WTC11 (cell line): Measurements from ENCODE around the gene SYNE3. TPM values are rescaled to one million over a fixed set of nuclear protein-coding genes. Genes with fewer than 3 reads are reported as not detected.

ENCODE experiments used
- ATAC-seq: fragments of 200-7000 bp; cut with Tn5 transposase; 2 replicates; pipeline ENCODE4 v1.10.0; 2021; ENCODE audit warnings: mild to moderate bottlenecking, moderate library complexity
- CTCF ChIA-PET: fragments of 300-600 bp; sonication (Branson Sonifier 250); formaldehyde crosslinking; loops from one replicate; lab custom pipeline; 2021; ENCODE audit warnings: antibody characterized with exemption; lab: Charles Lee
- POLR2A ChIA-PET: fragments of 350-600 bp; sonication (Branson Sonifier 250); formaldehyde crosslinking; loops from one replicate; lab custom pipeline; 2021; ENCODE audit warnings: antibody characterized with exemption; lab: Charles Lee
- DNase-seq: peaks from one replicate; pipeline ENCODE4 v3.0.0; 2021; ENCODE audit warnings: low spot score
- H3K27ac Mint-ChIP-seq: 2 replicates; pipeline ENCODE4 v1.8.0; 2021; ENCODE audit warnings: mixed read lengths
- H3K27me3 Mint-ChIP-seq: 2 replicates; pipeline ENCODE4 v1.8.0; 2021; ENCODE audit warnings: low read depth, mild to moderate bottlenecking, moderate library complexity, mixed read lengths
- H3K36me3 Mint-ChIP-seq: 2 replicates; pipeline ENCODE4 v1.8.0; 2021; ENCODE audit warnings: mixed read lengths
- H3K4me1 Mint-ChIP-seq: 2 replicates; pipeline ENCODE4 v1.8.0; 2022; ENCODE audit warnings: mixed read lengths
- H3K4me3 Mint-ChIP-seq: 2 replicates; pipeline ENCODE4 v1.8.0; 2021; ENCODE audit warnings: mild to moderate bottlenecking, moderate library complexity, mixed read lengths
- H3K9me3 Mint-ChIP-seq: 2 replicates; pipeline ENCODE4 v1.8.0; 2021; ENCODE audit warnings: mixed read lengths
- ATF1 ChIP-seq: sonication (generic); formaldehyde crosslinking; IDR thresholded peaks from 2 replicates; pipeline ENCODE4 v1.8.1; 2023; ENCODE audit warnings: mild to moderate bottlenecking, moderate library complexity, missing genetic modification reagents
- ATF2 ChIP-seq: sonication (generic); formaldehyde crosslinking; IDR thresholded peaks from 2 replicates; pipeline ENCODE4 v1.8.1; 2022; ENCODE audit warnings: low read depth, missing genetic modification reagents, borderline replicate concordance
- ATF3 ChIP-seq: sonication (generic); formaldehyde crosslinking; conservative IDR thresholded peaks from 2 replicates; pipeline ENCODE4 v1.8.1; 2022; ENCODE audit warnings: mild to moderate bottlenecking, missing genetic modification reagents
- ATF6 ChIP-seq: sonication (generic); formaldehyde crosslinking; IDR thresholded peaks from 2 replicates; pipeline ENCODE4 v1.8.1; 2023; ENCODE audit warnings: mild to moderate bottlenecking, missing genetic modification reagents
- ESRRA ChIP-seq: sonication (generic); formaldehyde crosslinking; IDR thresholded peaks from 2 replicates; pipeline ENCODE4 v1.8.1; 2022; ENCODE audit warnings: mild to moderate bottlenecking, missing genetic modification reagents, borderline replicate concordance
- ETV6 ChIP-seq: sonication (generic); formaldehyde crosslinking; IDR thresholded peaks from 2 replicates; pipeline ENCODE4 v1.8.1; 2022; ENCODE audit warnings: mild to moderate bottlenecking, missing genetic modification reagents
- GABPB1 ChIP-seq: sonication (generic); formaldehyde crosslinking; IDR thresholded peaks from 2 replicates; pipeline ENCODE4 v1.8.1; 2023; ENCODE audit warnings: mild to moderate bottlenecking, missing genetic modification reagents
- IRF2 ChIP-seq: sonication (generic); formaldehyde crosslinking; IDR thresholded peaks from 2 replicates; pipeline ENCODE4 v1.8.0; 2022; ENCODE audit warnings: low read depth, missing genetic modification reagents, borderline replicate concordance
- NFATC4 ChIP-seq: fragments of 250-450 bp; sonication (Bioruptor Pico); IDR thresholded peaks from 2 replicates; pipeline ENCODE4 v1.9.0; 2021; ENCODE audit warnings: mild to moderate bottlenecking
- NR3C1 ChIP-seq: sonication (generic); formaldehyde crosslinking; conservative IDR thresholded peaks from 2 replicates; pipeline ENCODE4 v1.8.1; 2023; ENCODE audit warnings: low read depth, mild to moderate bottlenecking, missing genetic modification reagents
- SOX15 ChIP-seq: fragments of 250-450 bp; sonication (Bioruptor Pico); IDR thresholded peaks from 2 replicates; pipeline ENCODE4 v1.9.0; 2021; ENCODE audit warnings: mild to moderate bottlenecking
- TEAD4 ChIP-seq: sonication (generic); formaldehyde crosslinking; IDR thresholded peaks from 2 replicates; pipeline ENCODE4 v1.8.0; 2022; ENCODE audit warnings: mild to moderate bottlenecking, missing genetic modification reagents
- TP53 ChIP-seq: sonication (generic); formaldehyde crosslinking; IDR thresholded peaks from 2 replicates; pipeline ENCODE4 v1.8.1; 2023; ENCODE audit warnings: mild to moderate bottlenecking, missing genetic modification reagents
- ZMAT4 ChIP-seq: fragments of 250-450 bp; sonication (Bioruptor Pico); IDR thresholded peaks from 2 replicates; pipeline ENCODE4 v1.9.0; 2021; ENCODE audit warnings: mild to moderate bottlenecking
- ZNF121 ChIP-seq: sonication (generic); formaldehyde crosslinking; IDR thresholded peaks from 2 replicates; pipeline ENCODE4 v1.8.0; 2023; ENCODE audit warnings: missing genetic modification reagents
- ZNF317 ChIP-seq: sonication (generic); formaldehyde crosslinking; IDR thresholded peaks from 2 replicates; pipeline ENCODE4 v1.8.1; 2023; ENCODE audit warnings: low read depth, mild to moderate bottlenecking, moderate library complexity, missing genetic modification reagents, borderline replicate concordance
- ZNF416 ChIP-seq: fragments of 250-450 bp; sonication (Bioruptor Pico); IDR thresholded peaks from 2 replicates; pipeline ENCODE4 v1.9.0; 2021; ENCODE audit warnings: mild to moderate bottlenecking, inconsistent platforms
- ZNF423 ChIP-seq: fragments of 250-450 bp; sonication (Bioruptor Pico); IDR thresholded peaks from 2 replicates; pipeline ENCODE4 v2.1.2; 2022; ENCODE audit warnings: mild to moderate bottlenecking, moderate library complexity
- total RNA-seq: library from RNA; stranded (reverse); gene quantifications from 3 replicates; pipeline ENCODE4 v1.2.3, GENCODE V29; 2021

Gene SYNE3
- total RNA-seq, 1 experiment from 2014 or later = 0.24 TPM

GRCh38 chr14:95543021-95543420 lies 26.6 kb upstream of the SYNE3 start (continued):
- no peak for TF ChIP-seq ATF2 (CRISPR knock-in tag)
- TF ChIP-seq ATF1 (CRISPR knock-in tag) = no peak
- no peak for TF ChIP-seq ZNF416 (CRISPR knock-in tag)
- TF ChIP-seq ESRRA (CRISPR knock-in tag) = no peak
- TF ChIP-seq NR3C1 = no peak
- no peak for TF ChIP-seq ATF6 (CRISPR knock-in tag)
- TF ChIP-seq ZNF423 = no peak
- no peak for TF ChIP-seq IRF2 (CRISPR knock-in tag)
- no peak for TF ChIP-seq ZNF317 (CRISPR knock-in tag)
- TF ChIP-seq, all 79 proteins: peak for 0

- no peak overlapping the region for H3K27ac Mint-ChIP-seq
- no peaks in the 10 kb centered on the region for H3K27me3 Mint-ChIP-seq
- POLR2A ChIA-PET = no interaction called here
- ATAC-seq = no peak
- no peak for DNase-seq
- peaks cover 9% of the 10 kb centered on the region for H3K4me1 Mint-ChIP-seq
- peaks cover 6% of the 10 kb centered on the region; the same call in 1 of the 2 replicates for H3K36me3 Mint-ChIP-seq
- CTCF ChIA-PET = interaction anchor here (1.2 to 1.7 kb wide), 2 partner anchors 10 to 14 kb away, joined by 3 to 4 read pairs; no protein-coding TSS in a partner anchor
- TF ChIP-seq NR3C1 = no peak
- TF ChIP-seq ATF3 (CRISPR knock-in tag) = no peak
- no peak for TF ChIP-seq SOX15 (CRISPR knock-in tag)
- TF ChIP-seq GABPB1 (CRISPR knock-in tag) = no peak
- TF ChIP-seq TP53 (CRISPR knock-in tag) = no peak
- no peak for TF ChIP-seq ATF1 (CRISPR knock-in tag)
- no peaks in the 10 kb centered on the region for H3K9me3 Mint-ChIP-seq
- H3K4me3 Mint-ChIP-seq = no peak overlapping the region
These were observed 25.8 kb upstream of the SYNE3 start for GRCh38 chr14:95541932-95542930.

GRCh38 chr14:95541346-95541745 lies 24.9 kb upstream of the SYNE3 start:
- Mint-ChIP-seq H3K27ac (no peak overlapping the region), H3K9me3 (no peaks in the 10 kb centered on the region), H3K27me3 (no peaks in the 10 kb centered on the region), H3K4me1 (peaks cover 17% of the 10 kb centered on the region), H3K4me3 (no peak overlapping the region), H3K36me3 (peaks cover 6% of the 10 kb centered on the region; the same call in 1 of the 2 replicates)
- no peak for DNase-seq
- ATAC-seq = no peak
- ChIA-PET POLR2A (no interaction called here), CTCF (interaction anchor here (1.2 to 1.7 kb wide), 2 partner anchors 11 to 13 kb away, joined by 3 to 4 read pairs; no protein-coding TSS in a partner anchor)
- no peak for TF ChIP-seq ETV6 (CRISPR knock-in tag)

GRCh38 chr14:95540236-95540855 lies 23.9 kb upstream of the SYNE3 start:
- DNase-seq (no peak), ATAC-seq (no peak)
- no peak overlapping the region for H3K4me3 Mint-ChIP-seq
- ChIA-PET CTCF (interaction anchor here (0.8 to 1.7 kb wide), 3 partner anchors 12 to 98 kb away, joined by 3 to 4 read pairs (median 4); no protein-coding TSS in a partner anchor), POLR2A (no interaction called here)
- TF ChIP-seq TEAD4 (CRISPR knock-in tag) (no peak), ZMAT4 (no peak), NR3C1 (no peak), ZNF121 (CRISPR knock-in tag) (no peak), NFATC4 (no peak)
- H3K27ac Mint-ChIP-seq = no peak overlapping the region
- no peaks in the 10 kb centered on the region for H3K27me3 Mint-ChIP-seq
- peaks cover 6% of the 10 kb centered on the region; the same call in 1 of the 2 replicates for H3K36me3 Mint-ChIP-seq
- H3K9me3 Mint-ChIP-seq = no peaks in the 10 kb centered on the region
- peaks cover 27% of the 10 kb centered on the region for H3K4me1 Mint-ChIP-seq
